ENCODE results near the gene ISX. TPM values are rescaled to one million over a fixed set of nuclear protein-coding genes. Genes with fewer than 3 reads are reported as not detected.

The ISX gene
- total and polyA plus RNA-seq, 10 of the 15 experiments (the other 5 are each of a cell fraction or from before 2014, with no cell fraction given), result 0.05 to 0.66 (median 0.25) TPM

DNA sequence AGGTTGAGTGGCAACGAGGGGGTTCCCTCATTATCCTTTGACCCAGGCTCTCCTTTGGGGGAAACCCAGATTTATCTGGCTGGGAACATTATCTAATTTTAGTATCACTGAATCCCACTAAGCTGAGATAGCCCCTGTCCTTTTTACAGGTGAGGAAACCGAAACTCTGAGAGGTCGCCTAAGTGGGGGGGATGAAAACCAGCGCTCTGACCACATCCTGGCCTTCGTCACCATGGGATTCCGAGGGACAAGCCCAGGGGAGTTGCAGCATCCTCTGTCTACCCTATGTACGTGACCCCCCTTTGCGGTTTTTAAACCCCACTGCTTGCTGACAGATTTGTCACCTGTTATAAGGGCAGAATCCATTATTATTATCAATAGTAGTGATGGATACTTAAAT lies 61.0 kb downstream of the ISX start (continued):
- peak; percentile 41 to 88; a peak in 2 of 4 replicates for TF ChIP-seq CEBPB (IDR thresholded peaks at IDR 0.05; ENCODE audit: borderline replicate concordance in 1 of 2, low read depth in 2 of 2, low read length in 2 of 2)
- peak; percentile 99 for TF ChIP-seq NFIC (IDR thresholded peaks at IDR 0.05; ENCODE audit: low read depth, low read length)
- TF ChIP-seq, protein P1, sequence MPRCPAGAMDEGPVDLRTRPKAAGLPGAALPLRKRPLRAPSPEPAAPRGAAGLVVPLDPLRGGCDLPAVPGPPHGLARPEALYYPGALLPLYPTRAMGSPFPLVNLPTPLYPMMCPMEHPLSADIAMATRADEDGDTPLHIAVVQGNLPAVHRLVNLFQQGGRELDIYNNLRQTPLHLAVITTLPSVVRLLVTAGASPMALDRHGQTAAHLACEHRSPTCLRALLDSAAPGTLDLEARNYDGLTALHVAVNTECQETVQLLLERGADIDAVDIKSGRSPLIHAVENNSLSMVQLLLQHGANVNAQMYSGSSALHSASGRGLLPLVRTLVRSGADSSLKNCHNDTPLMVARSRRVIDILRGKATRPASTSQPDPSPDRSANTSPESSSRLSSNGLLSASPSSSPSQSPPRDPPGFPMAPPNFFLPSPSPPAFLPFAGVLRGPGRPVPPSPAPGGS (IDR thresholded peaks at IDR 0.05; ENCODE audit: borderline replicate concordance, insufficient read depth, low read depth, low read length, poor library complexity, severe bottlenecking), result peak; percentile 97
- TF ChIP-seq TAF1 (IDR thresholded peaks at IDR 0.05; ENCODE audit: borderline replicate concordance, low read depth, low read length), result 0 out of 2 replicates have a peak, but pooled peaks have one; percentile 36
- peak; percentile 80; the same call in 1 of the 2 replicates for TF ChIP-seq TARDBP (IDR thresholded peaks at IDR 0.05; ENCODE audit: borderline replicate concordance)
- TF ChIP-seq EED (IDR thresholded peaks at IDR 0.05; ENCODE audit: low read depth), result peak; percentile 99
- TF ChIP-seq, protein P2, sequence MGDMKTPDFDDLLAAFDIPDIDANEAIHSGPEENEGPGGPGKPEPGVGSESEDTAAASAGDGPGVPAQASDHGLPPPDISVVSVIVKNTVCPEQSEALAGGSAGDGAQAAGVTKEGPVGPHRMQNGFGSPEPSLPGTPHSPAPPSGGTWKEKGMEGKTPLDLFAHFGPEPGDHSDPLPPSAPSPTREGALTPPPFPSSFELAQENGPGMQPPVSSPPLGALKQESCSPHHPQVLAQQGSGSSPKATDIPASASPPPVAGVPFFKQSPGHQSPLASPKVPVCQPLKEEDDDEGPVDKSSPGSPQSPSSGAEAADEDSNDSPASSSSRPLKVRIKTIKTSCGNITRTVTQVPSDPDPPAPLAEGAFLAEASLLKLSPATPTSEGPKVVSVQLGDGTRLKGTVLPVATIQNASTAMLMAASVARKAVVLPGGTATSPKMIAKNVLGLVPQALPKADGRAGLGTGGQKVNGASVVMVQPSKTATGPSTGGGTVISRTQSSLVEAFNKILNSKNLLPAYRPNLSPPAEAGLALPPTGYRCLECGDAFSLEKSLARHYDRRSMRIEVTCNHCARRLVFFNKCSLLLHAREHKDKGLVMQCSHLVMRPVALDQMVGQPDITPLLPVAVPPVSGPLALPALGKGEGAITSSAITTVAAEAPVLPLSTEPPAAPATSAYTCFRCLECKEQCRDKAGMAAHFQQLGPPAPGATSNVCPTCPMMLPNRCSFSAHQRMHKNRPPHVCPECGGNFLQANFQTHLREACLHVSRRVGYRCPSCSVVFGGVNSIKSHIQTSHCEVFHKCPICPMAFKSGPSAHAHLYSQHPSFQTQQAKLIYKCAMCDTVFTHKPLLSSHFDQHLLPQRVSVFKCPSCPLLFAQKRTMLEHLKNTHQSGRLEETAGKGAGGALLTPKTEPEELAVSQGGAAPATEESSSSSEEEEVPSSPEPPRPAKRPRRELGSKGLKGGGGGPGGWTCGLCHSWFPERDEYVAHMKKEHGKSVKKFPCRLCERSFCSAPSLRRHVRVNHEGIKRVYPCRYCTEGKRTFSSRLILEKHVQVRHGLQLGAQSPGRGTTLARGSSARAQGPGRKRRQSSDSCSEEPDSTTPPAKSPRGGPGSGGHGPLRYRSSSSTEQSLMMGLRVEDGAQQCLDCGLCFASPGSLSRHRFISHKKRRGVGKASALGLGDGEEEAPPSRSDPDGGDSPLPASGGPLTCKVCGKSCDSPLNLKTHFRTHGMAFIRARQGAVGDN (IDR thresholded peaks at IDR 0.05), result peak; percentile 68; the same call in 1 of the 2 replicates
- TF ChIP-seq, protein P3, sequence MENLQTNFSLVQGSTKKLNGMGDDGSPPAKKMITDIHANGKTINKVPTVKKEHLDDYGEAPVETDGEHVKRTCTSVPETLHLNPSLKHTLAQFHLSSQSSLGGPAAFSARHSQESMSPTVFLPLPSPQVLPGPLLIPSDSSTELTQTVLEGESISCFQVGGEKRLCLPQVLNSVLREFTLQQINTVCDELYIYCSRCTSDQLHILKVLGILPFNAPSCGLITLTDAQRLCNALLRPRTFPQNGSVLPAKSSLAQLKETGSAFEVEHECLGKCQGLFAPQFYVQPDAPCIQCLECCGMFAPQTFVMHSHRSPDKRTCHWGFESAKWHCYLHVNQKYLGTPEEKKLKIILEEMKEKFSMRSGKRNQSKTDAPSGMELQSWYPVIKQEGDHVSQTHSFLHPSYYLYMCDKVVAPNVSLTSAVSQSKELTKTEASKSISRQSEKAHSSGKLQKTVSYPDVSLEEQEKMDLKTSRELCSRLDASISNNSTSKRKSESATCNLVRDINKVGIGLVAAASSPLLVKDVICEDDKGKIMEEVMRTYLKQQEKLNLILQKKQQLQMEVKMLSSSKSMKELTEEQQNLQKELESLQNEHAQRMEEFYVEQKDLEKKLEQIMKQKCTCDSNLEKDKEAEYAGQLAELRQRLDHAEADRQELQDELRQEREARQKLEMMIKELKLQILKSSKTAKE (IDR thresholded peaks at IDR 0.05; ENCODE audit: low read depth, poor library complexity, severe bottlenecking), result peak; percentile 92
- TF ChIP-seq, protein P4, sequence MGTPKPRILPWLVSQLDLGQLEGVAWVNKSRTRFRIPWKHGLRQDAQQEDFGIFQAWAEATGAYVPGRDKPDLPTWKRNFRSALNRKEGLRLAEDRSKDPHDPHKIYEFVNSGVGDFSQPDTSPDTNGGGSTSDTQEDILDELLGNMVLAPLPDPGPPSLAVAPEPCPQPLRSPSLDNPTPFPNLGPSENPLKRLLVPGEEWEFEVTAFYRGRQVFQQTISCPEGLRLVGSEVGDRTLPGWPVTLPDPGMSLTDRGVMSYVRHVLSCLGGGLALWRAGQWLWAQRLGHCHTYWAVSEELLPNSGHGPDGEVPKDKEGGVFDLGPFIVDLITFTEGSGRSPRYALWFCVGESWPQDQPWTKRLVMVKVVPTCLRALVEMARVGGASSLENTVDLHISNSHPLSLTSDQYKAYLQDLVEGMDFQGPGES (IDR thresholded peaks at IDR 0.05), result no peak
- 0 out of 2 replicates have a peak, but pooled peaks have one; percentile 16 for TF ChIP-seq ZSCAN29 (IDR thresholded peaks at IDR 0.05)
- TF ChIP-seq TCF3 (IDR thresholded peaks at IDR 0.05; ENCODE audit: borderline replicate concordance, insufficient read depth, low read depth, low read length), result peak; percentile 97
- TF ChIP-seq, protein P5, sequence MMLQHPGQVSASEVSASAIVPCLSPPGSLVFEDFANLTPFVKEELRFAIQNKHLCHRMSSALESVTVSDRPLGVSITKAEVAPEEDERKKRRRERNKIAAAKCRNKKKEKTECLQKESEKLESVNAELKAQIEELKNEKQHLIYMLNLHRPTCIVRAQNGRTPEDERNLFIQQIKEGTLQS (IDR thresholded peaks at IDR 0.05; ENCODE audit: borderline replicate concordance, extremely low read depth, low read depth, low read length), result no peak
- peak; percentile 80 for TF ChIP-seq BMI1 (IDR thresholded peaks at IDR 0.05; ENCODE audit: borderline replicate concordance)
- TF ChIP-seq POLR2A (IDR thresholded peaks at IDR 0.05; ENCODE audit: low read depth, low read length), result no peak
- peak; percentile 100 for TF ChIP-seq RUNX3 (IDR thresholded peaks at IDR 0.05; ENCODE audit: low read length)
- TF ChIP-seq RCOR1 (conservative IDR thresholded peaks at IDR 0.05; ENCODE audit: low read depth, low read length), result 0 out of 2 replicates have a peak, but pooled peaks have one; percentile 68
- TF ChIP-seq TBL1XR1 (IDR thresholded peaks at IDR 0.05; ENCODE audit: low read depth, low read length), result peak; percentile 96; the same call in 1 of the 2 replicates
- peak; percentile 97 for TF ChIP-seq TCF12 (IDR thresholded peaks at IDR 0.05; ENCODE audit: low read depth, low read length)
- no peak for TF ChIP-seq STAT3 (IDR thresholded peaks at IDR 0.05; ENCODE audit: low read depth, low read length)
- no peak for TF ChIP-seq SREBF1 (IDR thresholded peaks at IDR 0.05; ENCODE audit: low read length)
- no peak for TF ChIP-seq SMAD5 (IDR thresholded peaks at IDR 0.05; ENCODE audit: low read depth)
- no peak for TF ChIP-seq ZNF207 (IDR thresholded peaks at IDR 0.05; ENCODE audit: borderline replicate concordance)
- TF ChIP-seq FOXM1 (IDR thresholded peaks at IDR 0.05; ENCODE audit: low read depth, low read length), result peak; percentile 99
- TF ChIP-seq CBFB (IDR thresholded peaks at IDR 0.05; ENCODE audit: low read depth), result peak; percentile 99

All from GM12878 (cell line).